Subcutaneous preadipocyte (primary cell): ENCODE data around the gene CNTNAP3. TPM values are rescaled to one million over a fixed set of nuclear protein-coding genes. Genes with fewer than 3 reads are reported as not detected.

Experiments
- small RNA-seq: library from RNA; depleted of rRNA; stranded (forward); fragments of <200 nt; gene quantifications from one replicate; pipeline ENCODE3, GENCODE V24; 2012
- total RNA-seq: library from RNA; depleted of rRNA; stranded (reverse); fragments of >200 nt; gene quantifications from 2 replicates; pipeline ENCODE4 v1.2.3, GENCODE V29; 2012

Gene CNTNAP3
- total RNA-seq: not detected in 2 replicates

DNA sequence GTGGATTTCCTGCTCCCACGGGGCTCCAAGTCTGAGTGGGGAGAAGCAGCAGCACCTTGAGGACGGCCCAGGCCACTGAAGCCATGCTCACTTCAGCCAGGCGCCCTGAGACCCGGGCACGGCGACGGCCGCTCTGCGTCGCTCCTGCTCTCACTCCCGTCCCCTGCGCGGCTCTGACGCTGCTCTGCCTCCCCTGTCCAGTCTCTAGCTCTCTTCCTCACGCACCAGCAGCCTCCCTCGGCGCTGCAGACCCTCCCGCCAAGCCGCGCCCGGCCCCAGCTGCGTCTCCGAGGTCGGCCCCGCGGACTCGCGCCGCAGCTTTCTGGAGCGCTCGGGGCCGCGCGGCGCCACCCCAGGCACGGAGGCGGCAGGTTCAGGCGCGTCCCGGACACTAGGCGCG lies at the start of gene CNTNAP3:
CNTNAP3 (minus strand) TSS at position 188 of the 400 bp plus-strand sequence; CDS start at position 85, 103 bp downstream.

Small RNAs within 50 kb of the gene (small RNA-seq; reads per million reads assigned to genes)
- gene RN7SL640P: not detected

Other genes starting within 250 kb of the CNTNAP3 start
- not detected in 2 replicates for gene SPATA31A1, start 67.5 kb upstream of the CNTNAP3 start, total RNA-seq